Measurements from ENCODE around the gene SLIT3.

Gene SLIT3

GRCh38 chr5:168670881-168671575, 629.9 kb downstream of the SLIT3 start:
- DNase-seq (ENCODE audit: low spot score), result no peak

DNA sequence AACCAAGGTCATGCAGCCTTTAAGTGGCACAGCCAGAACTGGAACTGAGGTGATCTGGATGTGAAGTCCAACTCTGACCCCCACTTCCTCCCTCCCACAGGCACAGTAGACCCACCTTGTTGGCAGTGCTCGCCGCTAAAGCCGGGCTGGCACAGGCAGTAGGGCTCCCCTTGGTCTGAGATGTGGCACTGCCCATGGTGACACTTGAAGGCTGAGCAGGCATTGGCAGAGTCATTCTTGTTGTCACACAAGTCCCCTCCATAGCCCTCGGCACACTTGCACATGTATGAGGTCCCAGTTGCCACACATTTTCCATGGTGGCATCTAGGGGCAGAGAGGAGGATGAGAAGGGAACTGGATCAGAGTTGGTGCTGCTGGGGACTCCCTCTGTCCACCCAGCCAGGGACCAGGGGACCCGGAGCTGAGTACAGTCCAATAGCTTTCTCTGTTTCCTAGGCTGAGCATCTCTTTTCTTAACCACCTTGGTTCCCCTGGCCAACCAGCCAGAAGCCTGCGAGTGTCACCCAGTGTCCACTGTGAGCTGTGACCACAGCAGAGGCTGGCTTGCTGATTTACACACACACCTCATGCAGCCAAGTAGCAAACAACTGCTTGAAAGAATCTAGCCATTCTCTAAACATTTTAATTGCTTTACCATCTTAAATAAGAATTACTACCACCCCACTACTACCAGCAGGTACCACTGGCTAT, 631.1 kb downstream of the SLIT3 start:
- DNase-seq (ENCODE audit: low spot score), result no peak

- no peak for DNase-seq (ENCODE audit: low spot score)
These were observed 631.8 kb downstream of the SLIT3 start for GRCh38 chr5:168669156-168669555.

GRCh38 chr5:168668078-168668477, 632.9 kb downstream of the SLIT3 start:
- DNase-seq (ENCODE audit: low spot score), result no peak

DNA sequence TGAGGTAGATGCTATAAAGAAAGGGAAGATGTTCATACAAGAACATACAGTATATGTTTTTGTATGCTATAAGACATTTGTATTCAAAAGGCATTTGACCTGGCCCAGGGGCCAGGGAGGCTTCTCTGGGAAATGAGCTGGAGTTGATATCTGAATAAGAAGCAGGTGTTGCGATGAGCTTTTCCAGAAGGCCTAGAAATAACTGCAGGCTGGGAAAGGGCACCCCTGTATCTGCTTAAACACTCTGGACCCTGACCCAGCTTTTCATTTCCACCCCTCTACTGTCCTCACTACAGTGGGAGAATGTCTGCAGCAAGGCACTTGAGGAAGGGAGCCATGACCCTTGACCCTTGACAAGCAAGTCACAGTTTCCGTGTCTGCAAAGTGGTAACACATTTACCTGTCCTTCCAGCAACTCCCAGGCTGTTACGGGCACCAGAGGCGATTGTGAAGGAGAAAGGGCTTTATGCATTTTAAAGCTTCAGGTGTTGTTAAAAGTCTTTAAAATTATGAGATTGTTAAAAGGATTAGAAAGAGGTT, 633.6 kb downstream of the SLIT3 start:
- DNase-seq (ENCODE audit: low spot score), result no peak

DNA sequence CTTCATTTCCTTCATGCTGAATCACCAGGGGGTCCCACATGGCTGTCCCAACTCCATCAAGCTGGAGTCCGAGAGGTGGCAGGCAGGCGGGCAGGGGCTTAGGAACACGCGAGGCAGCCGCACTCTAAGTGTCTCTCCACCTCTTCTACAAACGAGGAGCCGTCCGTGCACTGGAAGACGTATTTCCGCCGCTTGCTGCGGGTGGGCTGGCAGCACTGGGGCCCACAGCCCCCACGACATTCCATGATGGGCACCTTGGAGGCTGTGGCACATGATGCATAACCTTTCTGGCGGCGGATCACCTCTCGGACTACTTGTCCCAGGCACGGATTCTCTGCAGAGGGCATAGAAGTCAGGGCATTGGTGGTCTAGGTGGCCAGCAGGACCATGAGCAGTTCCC, 634.6 kb downstream of the SLIT3 start:
- no peak for DNase-seq (ENCODE audit: low spot score)

- DNase-seq (ENCODE audit: low spot score), result no peak
These were observed 637.5 kb downstream of the SLIT3 start for GRCh38 chr5:168663276-168664004.

- no peak for DNase-seq (ENCODE audit: low spot score)
These were observed 639.1 kb downstream of the SLIT3 start for GRCh38 chr5:168661593-168662485.

- DNase-seq (ENCODE audit: low spot score), result no peak
These were observed 640.2 kb downstream of the SLIT3 start for GRCh38 chr5:168660691-168661090.

DNA sequence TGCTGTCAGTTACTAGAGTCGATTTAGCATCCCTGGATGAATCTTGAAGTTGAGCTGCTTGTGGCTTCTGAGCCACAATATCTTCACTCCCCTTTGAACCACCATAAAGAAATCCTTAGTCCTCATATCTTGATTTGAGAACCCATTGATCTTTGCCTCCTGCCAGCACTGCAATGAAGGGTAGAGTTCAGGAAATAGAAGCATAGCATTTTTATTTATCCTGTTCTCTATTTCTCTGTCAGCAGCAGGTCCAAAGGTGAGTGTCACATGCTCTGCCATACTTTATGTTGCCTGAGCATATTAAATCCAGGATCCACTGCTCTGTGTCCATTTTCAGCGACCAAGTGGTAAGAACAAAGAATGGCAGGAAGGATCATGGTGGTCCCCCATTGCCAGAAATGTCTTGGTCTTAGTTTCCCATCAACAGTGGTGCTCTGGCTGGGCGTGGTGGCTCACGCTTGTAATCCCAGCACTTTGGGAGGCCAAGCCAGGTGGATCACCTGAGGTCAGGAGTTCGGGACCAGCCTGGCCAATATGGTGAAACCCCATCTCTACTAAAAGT, 641.6 kb downstream of the SLIT3 start:
- no peak for DNase-seq (ENCODE audit: low spot score)

- no peak for DNase-seq (ENCODE audit: low spot score)
These were observed 642.5 kb downstream of the SLIT3 start for GRCh38 chr5:168658394-168658793.

DNA sequence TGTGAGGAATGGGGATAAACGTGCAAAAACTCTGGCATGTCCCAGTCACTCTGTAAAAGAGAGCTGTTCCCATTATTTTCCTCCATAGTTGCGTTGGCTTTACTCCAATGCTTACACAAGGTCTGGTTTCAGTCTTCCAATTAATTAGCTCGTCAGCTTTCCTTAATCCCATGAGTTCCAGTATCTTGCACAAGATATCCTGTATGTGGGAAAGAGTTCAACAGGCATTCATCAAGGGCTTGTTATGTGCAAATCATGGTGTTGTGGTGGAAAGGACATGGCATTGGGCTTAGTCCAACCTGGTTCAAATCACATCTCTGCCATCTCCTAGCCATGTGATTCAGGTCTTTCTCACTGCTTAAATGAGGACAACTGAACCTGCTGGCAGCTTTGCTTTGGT, 644.3 kb downstream of the SLIT3 start:
- DNase-seq (ENCODE audit: low spot score), result no peak

DNA sequence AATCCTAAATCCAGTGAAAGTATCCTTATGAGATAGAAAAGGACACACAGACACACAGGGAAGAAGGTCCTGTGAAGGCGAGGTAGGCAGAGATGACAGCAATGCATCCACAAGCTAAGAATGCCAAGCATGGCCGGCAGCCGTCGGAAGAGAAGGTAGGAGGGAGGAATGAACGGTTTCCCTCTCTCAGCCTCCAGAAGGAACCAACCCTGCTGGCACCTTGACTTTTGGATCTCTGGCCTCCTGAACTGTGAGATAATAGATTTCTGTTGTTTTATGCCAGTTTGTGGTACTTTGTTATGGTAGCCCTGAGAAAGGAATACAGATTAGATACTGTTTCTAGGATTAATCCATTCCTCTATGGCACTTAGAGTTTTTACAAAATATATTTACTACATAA, 645.6 kb downstream of the SLIT3 start:
- no peak for DNase-seq (ENCODE audit: low spot score)

- no peak for DNase-seq (ENCODE audit: low spot score)
These were observed 646.7 kb downstream of the SLIT3 start for GRCh38 chr5:168654211-168654721.

GRCh38 chr5:168653626-168654025, 647.3 kb downstream of the SLIT3 start:
- no peak for DNase-seq (ENCODE audit: low spot score)

- DNase-seq (ENCODE audit: low spot score), result no peak
These were observed 649.3 kb downstream of the SLIT3 start for GRCh38 chr5:168651648-168652047.

- no peak for DNase-seq (ENCODE audit: low spot score)
These were observed 651.6 kb downstream of the SLIT3 start for GRCh38 chr5:168649306-168649705.

- DNase-seq (ENCODE audit: low spot score), result no peak
These were observed 652.4 kb downstream of the SLIT3 start for GRCh38 chr5:168648576-168648975.

- no peak for DNase-seq (ENCODE audit: low spot score)
These were observed 652.9 kb downstream of the SLIT3 start for GRCh38 chr5:168648016-168648415.

- DNase-seq (ENCODE audit: low spot score), result no peak
These were observed 653.9 kb downstream of the SLIT3 start for GRCh38 chr5:168647083-168647482.

DNA sequence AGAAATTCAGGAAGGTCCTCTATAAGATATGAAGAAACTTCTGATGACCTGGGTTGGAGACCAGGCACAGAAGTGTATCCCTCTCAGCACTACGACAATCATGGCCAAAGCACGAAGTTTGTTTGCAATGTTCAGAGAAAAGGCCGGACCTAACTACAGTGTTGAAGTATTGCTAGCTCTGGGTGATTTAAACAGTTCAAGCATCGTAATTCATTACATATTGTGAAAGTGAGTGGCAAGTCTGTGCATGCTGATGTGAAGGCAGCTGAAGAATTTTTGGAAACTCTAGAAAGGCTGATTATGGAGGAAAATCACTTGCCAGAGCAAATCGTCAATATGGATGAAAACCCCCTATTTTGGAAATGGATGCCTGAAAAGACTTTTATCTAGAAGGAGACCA, 654.6 kb downstream of the SLIT3 start:
- no peak for DNase-seq (ENCODE audit: low spot score)

All from hematopoietic multipotent progenitor cell treated with erythropoietin and hydrocortisone succinate and interleukin-3 and kit ligand, for 15 days (in vitro differentiated cells).